Measurements from ENCODE around the gene MRRF. TPM values are rescaled to one million over a fixed set of nuclear protein-coding genes. Genes with fewer than 3 reads are reported as not detected.

The MRRF gene
- total RNA-seq, 1 experiment from 2014 or later: 42.3 TPM

GRCh38 chr9:122307061-122307460 is 42.4 kb downstream of the MRRF start:
- CTCF ChIA-PET: interaction anchor here (1.0 to 1.7 kb wide), 4 partner anchors 30 to 208 kb away, joined by 4 to 5 read pairs (median 4); no protein-coding TSS in a partner anchor
- H3K27ac Mint-ChIP-seq: no peak overlapping the region; the same call in 1 of the 2 replicates
- H3K4me1 Mint-ChIP-seq: peaks cover 9% of the 10 kb centered on the region
- H3K4me3 Mint-ChIP-seq: no peak overlapping the region
- POLR2A ChIA-PET: no interaction called here
- TF ChIP-seq ZNF121 (CRISPR knock-in tag; IDR thresholded peaks at IDR 0.05): no peak
- no peaks in the 10 kb centered on the region for H3K27me3 Mint-ChIP-seq (ENCODE audit: low read depth)
- H3K36me3 Mint-ChIP-seq: peaks cover 3% of the 10 kb centered on the region; the same call in 1 of the 2 replicates
- DNase-seq (ENCODE audit: low spot score): no peak
- ATAC-seq: peak; percentile 68
- H3K9me3 Mint-ChIP-seq: no peaks in the 10 kb centered on the region

- Mint-ChIP-seq H3K4me3 (no peak overlapping the region), H3K27ac (no peak overlapping the region), H3K36me3 (peaks cover under 1% of the 10 kb centered on the region), H3K9me3 (no peaks in the 10 kb centered on the region), H3K27me3 (ENCODE audit: low read depth) (no peaks in the 10 kb centered on the region), H3K4me1 (no peaks in the 10 kb centered on the region)
- no peak for TF ChIP-seq ATF3 (CRISPR knock-in tag; conservative IDR thresholded peaks at IDR 0.05)
- TF ChIP-seq ZNF425 (CRISPR knock-in tag; conservative IDR thresholded peaks at IDR 0.05): no peak
- no peak for TF ChIP-seq TP53 (CRISPR knock-in tag; IDR thresholded peaks at IDR 0.05)
- TF ChIP-seq ZNF263 (CRISPR knock-in tag; IDR thresholded peaks at IDR 0.05; ENCODE audit: low read depth): no peak
- TF ChIP-seq E2F5 (CRISPR knock-in tag; IDR thresholded peaks at IDR 0.05): no peak
- TF ChIP-seq FOXP4 (CRISPR knock-in tag; IDR thresholded peaks at IDR 0.05): no peak
- no peak for TF ChIP-seq STAT6 (CRISPR knock-in tag; conservative IDR thresholded peaks at IDR 0.05; ENCODE audit: low read depth)
- no peak for TF ChIP-seq MAX (CRISPR knock-in tag; IDR thresholded peaks at IDR 0.05)
- TF ChIP-seq GABPB1 (CRISPR knock-in tag; IDR thresholded peaks at IDR 0.05): no peak
- no peak for TF ChIP-seq USF2 (CRISPR knock-in tag; IDR thresholded peaks at IDR 0.05)
- TF ChIP-seq ATF1 (CRISPR knock-in tag; IDR thresholded peaks at IDR 0.05): no peak
- ChIA-PET POLR2A (interaction anchor here (0.7 kb wide), 1 partner anchor 79 kb away, joined by 6 read pairs; the partner anchor contains the start of gene LHX6), CTCF (interaction anchor here (1.0 to 1.7 kb wide), 3 partner anchors 29 to 49 kb away, joined by 4 to 5 read pairs (median 4); no protein-coding TSS in a partner anchor)
- ATAC-seq: no peak
- no peak for DNase-seq (ENCODE audit: low spot score)
Measured at GRCh38 chr9:122307925-122308324, 43.2 kb downstream of the MRRF start.

GRCh38 chr9:122309861-122310260 is 45.2 kb downstream of the MRRF start:
- no peaks in the 10 kb centered on the region for H3K4me1 Mint-ChIP-seq
- no peak for ATAC-seq
- CTCF ChIA-PET: no interaction called here
- TF ChIP-seq CREM (CRISPR knock-in tag; IDR thresholded peaks at IDR 0.05) (no peak), ZMAT4 (CRISPR knock-in tag; IDR thresholded peaks at IDR 0.05) (no peak), TEAD1 (CRISPR knock-in tag; IDR thresholded peaks at IDR 0.05) (no peak), AFF4 (CRISPR knock-in tag; IDR thresholded peaks at IDR 0.05; ENCODE audit: borderline replicate concordance) (no peak), GTF2I (CRISPR knock-in tag; conservative IDR thresholded peaks at IDR 0.05) (no peak), CBFB (CRISPR knock-in tag; IDR thresholded peaks at IDR 0.05; ENCODE audit: low read depth) (no peak), ETV6 (CRISPR knock-in tag; IDR thresholded peaks at IDR 0.05) (no peak)

More at GRCh38 chr9:122309861-122310260, 45.2 kb downstream of the MRRF start:
- no peaks in the 10 kb centered on the region for H3K27me3 Mint-ChIP-seq (ENCODE audit: low read depth)
- peaks cover 17% of the 10 kb centered on the region for H3K36me3 Mint-ChIP-seq
- H3K27ac Mint-ChIP-seq: no peak overlapping the region
- H3K9me3 Mint-ChIP-seq: no peaks in the 10 kb centered on the region
- POLR2A ChIA-PET: no interaction called here
- H3K4me3 Mint-ChIP-seq: no peak overlapping the region
- DNase-seq (ENCODE audit: low spot score): no peak
